Upper lobe of left lung (tissue), 6 donors: ENCODE data around the gene DAPK2. TPM values are rescaled to one million over a fixed set of nuclear protein-coding genes. Genes with fewer than 3 reads are reported as not detected.

Source experiments
- ATAC-seq, 2 donors: fragments of 200-7000 bp; cut with Tn5 transposase; one replicate each; pipeline ENCODE4 v1.9.1; 2022; ENCODE audit warnings: mild to moderate bottlenecking in 2 of 2, moderate library complexity in 2 of 2; ENCODE audit not compliant: low FRiP score in 2 of 2
- DNase-seq, 2 donors: peaks; one replicate each; pipeline ENCODE4 v3.0.0-alpha.2; 2019 to 2020
- H3K27ac ChIP-seq, 4 donors: fragments of 200-600 bp; sonication (generic); one replicate each; pipeline ENCODE4 v1.5.1; 2016 to 2019
- H3K27me3 ChIP-seq, 4 donors: fragments of 200-600 bp; sonication (generic); one replicate each; pipeline ENCODE4 v1.5.1; 2017 to 2019
- H3K36me3 ChIP-seq, 4 donors: fragments of 200-600 bp; sonication (generic); one replicate each; pipeline ENCODE4 v1.5.1; 2016 to 2019
- H3K4me1 ChIP-seq, 4 donors: fragments of 200-600 bp; sonication (generic); one replicate each; pipeline ENCODE4 v1.5.1; 2018 to 2019
- H3K4me3 ChIP-seq, 4 donors: fragments of 200-600 bp; sonication (generic); one replicate each; pipeline ENCODE4 v1.5.1; 2017 to 2019; ENCODE audit warnings: mild to moderate bottlenecking in 2 of 4, moderate library complexity in 1 of 4
- H3K9me3 ChIP-seq, 4 donors: fragments of 200-600 bp; sonication (generic); one replicate each; pipeline ENCODE4 v1.5.1; 2018 to 2019
- EP300 ChIP-seq, 4 donors: sonication (generic); formaldehyde crosslinking; IDR thresholded peaks; one replicate each; pipeline ENCODE4 v1.5.1; 2017; ENCODE audit warnings: antibody characterized with exemption in 4 of 4, control low read depth in 2 of 4
- POLR2A ChIP-seq, 4 donors: fragments of 450-650 bp; IDR thresholded peaks; one replicate each; pipeline ENCODE4 v1.5.1; 2016 to 2017; ENCODE audit warnings: antibody characterized with exemption in 4 of 4, mild to moderate bottlenecking in 2 of 4
- POLR2AphosphoS5 ChIP-seq, 2 donors: sonication (generic); formaldehyde crosslinking; IDR thresholded peaks; one replicate each; pipeline ENCODE4 v1.5.1; 2017; ENCODE audit warnings: antibody characterized with exemption in 2 of 2
- WGBS, 2 donors: methylation state at CpG; one replicate each; pipeline ENCODE4 v1.1.5; 2017 to 2018; 5-methylcytosine and 5-hydroxymethylcytosine counted together
- total RNA-seq, 6 donors: library from RNA; depleted of rRNA in 4 of 6; stranded (reverse); fragments of >200 nt in 4 of 6; gene quantifications; one replicate each; pipeline versions ENCODE4 v1.1.0 to v1.2.1, GENCODE V29; 2016 to 2021
- TF ChIP-seq, protein P1 (sequence below), 6 experiments: fragments of 450-650 bp in 4 of 6; fragments of 200-600 bp in 2 of 6; sonication (generic) in 2 of 6; IDR thresholded peaks; one replicate each; pipeline ENCODE4 v1.5.1; 2016 to 2019; ENCODE audit warnings: antibody characterized with exemption in 6 of 6
- donor health status: DM: no; HTN: no; CAD: no; lungs with moderate emphysema.
- donor health status: DM: no; HTN: yes; CAD: no; lungs with severe emphysema.

DAPK2 gene
- total RNA-seq, 6 donors from 2014 or later: 58.3 to 270 (median 136) TPM

DNA sequence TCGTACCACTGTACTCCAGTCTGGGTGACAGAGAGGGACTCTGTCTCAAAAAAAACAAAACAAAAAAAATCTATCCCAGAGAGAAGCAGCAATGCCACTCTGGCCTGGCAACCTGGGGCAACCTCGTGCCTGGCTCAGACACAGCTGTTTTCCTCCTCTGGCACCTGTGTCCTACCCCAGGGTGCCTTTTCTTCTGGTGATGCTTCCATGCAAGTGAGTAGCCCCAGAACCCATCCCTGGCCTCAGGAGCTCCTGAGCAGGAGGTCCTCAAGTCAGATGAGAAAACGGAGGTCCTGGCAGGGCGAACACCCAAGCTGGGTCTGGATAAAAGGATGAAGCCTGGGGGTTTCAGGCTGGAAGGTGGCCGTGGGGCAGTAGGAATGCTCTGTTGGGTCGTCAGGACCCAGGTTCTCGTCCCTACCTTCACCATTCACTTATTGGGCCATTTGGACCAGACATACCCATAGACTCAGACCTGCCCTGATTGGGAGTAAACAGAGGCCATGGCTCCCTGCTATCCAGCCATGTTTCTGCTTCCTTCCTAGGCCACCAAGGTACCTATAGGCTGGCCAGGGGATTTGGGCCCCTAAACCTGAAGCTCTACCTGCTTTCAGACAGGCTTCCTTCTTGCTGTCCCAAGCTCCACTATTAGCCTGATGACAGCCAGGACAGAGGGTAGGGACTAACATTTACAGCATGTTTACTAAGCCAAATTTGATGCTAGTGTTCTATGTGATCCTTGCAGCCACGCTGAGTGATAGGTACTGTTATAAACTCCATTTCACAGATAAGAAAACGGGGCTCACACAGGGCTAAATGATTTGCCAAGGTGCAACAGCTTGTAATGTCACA lies 102.2 kb downstream of the DAPK2 start:
- ATAC-seq (no peak), DNase-seq (no peak)
- Histone ChIP-seq H3K27me3 (no peaks in the 10 kb centered on the region), H3K36me3 (no peaks in the 10 kb centered on the region), H3K27ac (peak overlapping the region in 3 of 4 donors; percentile 15 to 48 (median 45)), H3K4me3 (no peak overlapping the region), H3K4me1 (peaks cover 30 to 44% (median 36%) of the 10 kb centered on the region in 4 donors), H3K9me3 (no peaks in the 10 kb centered on the region)
- WGBS, 2 donors: 83 to 94% methylated on average over 9 of the region's 9 CpGs
- TF ChIP-seq, protein P1, sequence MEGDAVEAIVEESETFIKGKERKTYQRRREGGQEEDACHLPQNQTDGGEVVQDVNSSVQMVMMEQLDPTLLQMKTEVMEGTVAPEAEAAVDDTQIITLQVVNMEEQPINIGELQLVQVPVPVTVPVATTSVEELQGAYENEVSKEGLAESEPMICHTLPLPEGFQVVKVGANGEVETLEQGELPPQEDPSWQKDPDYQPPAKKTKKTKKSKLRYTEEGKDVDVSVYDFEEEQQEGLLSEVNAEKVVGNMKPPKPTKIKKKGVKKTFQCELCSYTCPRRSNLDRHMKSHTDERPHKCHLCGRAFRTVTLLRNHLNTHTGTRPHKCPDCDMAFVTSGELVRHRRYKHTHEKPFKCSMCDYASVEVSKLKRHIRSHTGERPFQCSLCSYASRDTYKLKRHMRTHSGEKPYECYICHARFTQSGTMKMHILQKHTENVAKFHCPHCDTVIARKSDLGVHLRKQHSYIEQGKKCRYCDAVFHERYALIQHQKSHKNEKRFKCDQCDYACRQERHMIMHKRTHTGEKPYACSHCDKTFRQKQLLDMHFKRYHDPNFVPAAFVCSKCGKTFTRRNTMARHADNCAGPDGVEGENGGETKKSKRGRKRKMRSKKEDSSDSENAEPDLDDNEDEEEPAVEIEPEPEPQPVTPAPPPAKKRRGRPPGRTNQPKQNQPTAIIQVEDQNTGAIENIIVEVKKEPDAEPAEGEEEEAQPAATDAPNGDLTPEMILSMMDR (IDR thresholded peaks at IDR 0.05): no peak
- no peak for TF ChIP-seq POLR2AphosphoS5 (IDR thresholded peaks at IDR 0.05)
- TF ChIP-seq EP300 (IDR thresholded peaks at IDR 0.05): no peak
- TF ChIP-seq POLR2A (IDR thresholded peaks at IDR 0.05): no peak

- WGBS, 2 donors: 93 to 96% methylated on average over 6 of the region's 6 CpGs
- Histone ChIP-seq H3K36me3 (no peaks in the 10 kb centered on the region), H3K9me3 (no peaks in the 10 kb centered on the region), H3K4me3 (no peak overlapping the region), H3K4me1 (peaks cover 39 to 55% (median 47%) of the 10 kb centered on the region in 4 donors), H3K27me3 (no peaks in the 10 kb centered on the region), H3K27ac (peak overlapping the region in 3 of 4 donors; percentile 18 to 83 (median 32))
- TF ChIP-seq, protein P1 (IDR thresholded peaks at IDR 0.05): no peak
- no peak for TF ChIP-seq EP300 (IDR thresholded peaks at IDR 0.05)
- TF ChIP-seq POLR2AphosphoS5 (IDR thresholded peaks at IDR 0.05): no peak
- no peak for TF ChIP-seq POLR2A (IDR thresholded peaks at IDR 0.05)
- no peak for DNase-seq
- no peak for ATAC-seq
Measured at GRCh38 chr15:63942486-63943365, 103.6 kb downstream of the DAPK2 start.

DNA sequence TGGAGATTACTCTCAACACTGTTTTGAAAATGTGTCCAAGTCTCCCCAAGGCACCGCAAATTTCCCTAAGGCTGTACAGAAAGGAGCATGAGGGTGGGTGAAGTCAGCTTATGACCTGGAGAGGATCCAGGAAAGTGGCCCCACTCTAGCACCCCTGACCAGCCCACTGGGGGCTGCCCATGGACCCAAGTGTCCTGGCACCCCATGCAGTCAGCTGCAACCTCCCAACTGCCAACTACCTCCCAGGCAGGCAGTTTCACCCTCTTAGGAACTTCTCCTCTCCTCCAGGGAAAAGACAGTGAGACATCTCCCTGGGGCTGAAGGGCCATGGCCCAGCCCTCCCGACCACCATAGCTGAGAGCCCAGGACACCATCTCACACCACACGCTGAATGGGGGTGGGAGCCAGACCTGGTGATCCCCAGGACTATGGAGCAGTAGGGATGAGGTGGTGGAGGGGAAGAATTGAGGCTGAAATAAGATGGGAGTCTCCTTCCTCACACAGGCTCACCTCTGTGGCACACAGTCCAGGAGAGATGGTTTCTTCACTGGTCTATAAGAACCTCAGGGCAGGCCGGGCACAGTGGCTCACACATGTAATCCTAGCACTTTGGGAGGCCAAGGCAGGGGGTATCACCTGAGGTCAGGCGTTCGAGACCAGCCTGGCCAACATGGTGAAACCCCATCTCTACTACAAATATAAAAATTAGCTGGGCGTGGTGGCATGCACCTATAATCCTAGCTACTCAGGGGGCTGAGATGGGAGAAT lies 104.4 kb downstream of the DAPK2 start:
- peak in 1 of 2 donors; percentile 20 for DNase-seq
- Histone ChIP-seq H3K27me3 (no peaks in the 10 kb centered on the region), H3K4me3 (no peak overlapping the region), H3K27ac (peak overlapping the region in 3 of 4 donors; percentile 31 to 83 (median 82)), H3K4me1 (peaks cover 39 to 55% (median 47%) of the 10 kb centered on the region in 4 donors), H3K9me3 (no peaks in the 10 kb centered on the region), H3K36me3 (no peaks in the 10 kb centered on the region)
- ATAC-seq: no peak
- TF ChIP-seq POLR2AphosphoS5 (IDR thresholded peaks at IDR 0.05): no peak
- no peak for TF ChIP-seq EP300 (IDR thresholded peaks at IDR 0.05)
- TF ChIP-seq POLR2A (IDR thresholded peaks at IDR 0.05): no peak
- TF ChIP-seq, protein P1 (IDR thresholded peaks at IDR 0.05): no peak
- WGBS, 2 donors: 94 to 96% methylated on average over 6 to 7 of the region's 7 CpGs

GRCh38 chr15:63940966-63941620 lies 105.2 kb downstream of the DAPK2 start:
- Histone ChIP-seq H3K36me3 (no peaks in the 10 kb centered on the region), H3K4me3 (no peak overlapping the region), H3K9me3 (no peaks in the 10 kb centered on the region), H3K4me1 (peaks cover 38 to 49% (median 43%) of the 10 kb centered on the region in 4 donors), H3K27me3 (no peaks in the 10 kb centered on the region), H3K27ac (peak overlapping the region in 3 of 4 donors; percentile 19 to 83 (median 82))
- ATAC-seq (no peak), DNase-seq (no peak)
- TF ChIP-seq POLR2A (IDR thresholded peaks at IDR 0.05) (no peak), EP300 (IDR thresholded peaks at IDR 0.05) (no peak), POLR2AphosphoS5 (IDR thresholded peaks at IDR 0.05) (no peak)
- TF ChIP-seq, protein P1 (IDR thresholded peaks at IDR 0.05): no peak
- WGBS, 2 donors: 68 to 87% methylated on average over 4 of the region's 4 CpGs
